Mesendoderm (in vitro differentiated cells): ENCODE results near the gene ZCCHC7.

Source experiments
- DNase-seq: peaks from one replicate; pipeline ENCODE4 v3.0.0; 2013
- H2AK5ac ChIP-seq: 2 replicates; pipeline ENCODE4 v1.6.1; 2013; ENCODE audit warnings: low read length, inconsistent platforms
- H2BK120ac ChIP-seq: 2 replicates; pipeline ENCODE4 v1.6.1; 2013; ENCODE audit warnings: low read depth, mild to moderate bottlenecking, low read length, moderate library complexity, mixed read lengths
- H2BK15ac ChIP-seq: replicated peaks from 2 replicates; pipeline ENCODE4 v1.6.1; 2013; ENCODE audit warnings: low read depth, mild to moderate bottlenecking, moderate library complexity
- H2BK5ac ChIP-seq: 2 replicates; pipeline ENCODE4 v1.6.1; 2013; ENCODE audit warnings: low read length, inconsistent platforms
- H3K18ac ChIP-seq: 2 replicates; pipeline ENCODE4 v1.6.1; 2013; ENCODE audit warnings: mild to moderate bottlenecking, low read length, mixed read lengths
- H3K23ac ChIP-seq: one replicate; pipeline ENCODE4 v1.6.1; 2013; ENCODE audit warnings: low read length
- H3K27ac ChIP-seq: 2 replicates; pipeline ENCODE4 v1.5.1; 2013; ENCODE audit warnings: low read depth, mild to moderate bottlenecking, inconsistent platforms, low read length, moderate library complexity
- H3K27me3 ChIP-seq: 2 replicates; pipeline ENCODE4 v1.6.1; 2013; ENCODE audit warnings: low read length, control low read depth, mild to moderate bottlenecking, inconsistent platforms; ENCODE audit not compliant: insufficient read depth, poor library complexity
- H3K36me3 ChIP-seq: 2 replicates; pipeline ENCODE4 v1.6.1; 2013; ENCODE audit warnings: low read length, inconsistent platforms; ENCODE audit not compliant: control insufficient read depth, insufficient read depth
- H3K4ac ChIP-seq: one replicate; pipeline ENCODE4 v1.6.1; 2013; ENCODE audit warnings: low read depth, mild to moderate bottlenecking, low read length, moderate library complexity
- H3K4me1 ChIP-seq: 2 replicates; pipeline ENCODE4 v1.6.1; 2013; ENCODE audit warnings: low read depth, low read length, inconsistent platforms; ENCODE audit not compliant: control insufficient read depth
- H3K4me2 ChIP-seq: 2 replicates; pipeline ENCODE4 v1.6.1; 2013; ENCODE audit warnings: low read length
- H3K4me3 ChIP-seq: 2 replicates; pipeline ENCODE4 v1.5.1; 2013; ENCODE audit warnings: mild to moderate bottlenecking, low read length
- H3K56ac ChIP-seq: one replicate; pipeline ENCODE4 v1.6.1; 2013; ENCODE audit warnings: low read length
- H3K79me1 ChIP-seq: 2 replicates; pipeline ENCODE4 v1.6.1; 2013; ENCODE audit warnings: low read length, inconsistent platforms
- H3K79me2 ChIP-seq: 2 replicates; pipeline ENCODE4 v1.6.1; 2013; ENCODE audit warnings: mild to moderate bottlenecking, low read length; ENCODE audit not compliant: control insufficient read depth, insufficient read depth
- H3K9ac ChIP-seq: 2 replicates; pipeline ENCODE4 v1.6.1; 2013; ENCODE audit warnings: low read length, inconsistent platforms
- H4K5ac ChIP-seq: one replicate; pipeline ENCODE4 v1.6.1; 2013; ENCODE audit warnings: low read length
- H4K8ac ChIP-seq: one replicate; pipeline ENCODE4 v1.6.1; 2013; ENCODE audit warnings: low read depth, mild to moderate bottlenecking, control low read depth, low read length, moderate library complexity
- WGBS: extraction: QIAGEN DNeasy Blood & Tissue Kit; methylation state at CpG from one replicate; pipeline ENCODE4 v1.1.7; 2013; ENCODE audit warnings: low lambda C conversion rate, missing lambda C conversion rate; ENCODE audit not compliant: insufficient coverage; ENCODE audit errors: extremely low coverage; 5-methylcytosine and 5-hydroxymethylcytosine counted together

Gene ZCCHC7

DNA sequence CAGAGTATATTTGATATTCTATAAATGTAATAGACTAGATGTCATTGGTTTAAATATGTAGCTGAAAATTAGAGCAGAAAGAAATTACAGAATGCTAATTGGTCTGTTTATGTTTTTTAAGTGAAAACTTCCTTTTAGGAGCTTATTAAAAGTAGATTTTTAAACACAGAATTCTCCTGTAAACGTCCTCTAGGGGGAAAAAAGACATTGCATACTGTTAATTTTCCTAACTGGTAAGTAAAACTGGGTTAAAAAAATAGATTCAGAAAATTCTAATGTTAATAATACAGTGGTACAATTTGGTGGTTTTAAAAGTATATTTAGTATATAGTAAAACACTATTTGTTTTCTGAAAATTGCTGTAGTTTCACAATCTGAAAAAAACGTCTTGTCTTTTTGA, 59.8 kb downstream of the ZCCHC7 start:
- H3K79me2 ChIP-seq, result no peaks in the 10 kb centered on the region
- H2BK120ac ChIP-seq, result no peak overlapping the region
- H2BK5ac ChIP-seq, result no peak overlapping the region
- no peak overlapping the region for H3K18ac ChIP-seq
- no peak overlapping the region for H3K27ac ChIP-seq
- H3K36me3 ChIP-seq, result no peaks in the 10 kb centered on the region
- no peak overlapping the region for H3K23ac ChIP-seq
- H2BK15ac ChIP-seq, result no peak overlapping the region
- H2AK5ac ChIP-seq, result no peak overlapping the region
- H3K4ac ChIP-seq, result no peak overlapping the region
- H3K56ac ChIP-seq, result no peak overlapping the region
- H3K79me1 ChIP-seq, result peaks cover 2% of the 10 kb centered on the region
- WGBS, result no CpG with 5 or more reads among the region's 2 CpGs
- no peaks in the 10 kb centered on the region for H3K27me3 ChIP-seq
- no peaks in the 10 kb centered on the region for H3K4me1 ChIP-seq
- H3K4me3 ChIP-seq, result no peak overlapping the region
- H4K5ac ChIP-seq, result no peak overlapping the region
- H4K8ac ChIP-seq, result no peak overlapping the region
- no peak overlapping the region for H3K4me2 ChIP-seq
- H3K9ac ChIP-seq, result no peak overlapping the region
- no peak for DNase-seq

DNA sequence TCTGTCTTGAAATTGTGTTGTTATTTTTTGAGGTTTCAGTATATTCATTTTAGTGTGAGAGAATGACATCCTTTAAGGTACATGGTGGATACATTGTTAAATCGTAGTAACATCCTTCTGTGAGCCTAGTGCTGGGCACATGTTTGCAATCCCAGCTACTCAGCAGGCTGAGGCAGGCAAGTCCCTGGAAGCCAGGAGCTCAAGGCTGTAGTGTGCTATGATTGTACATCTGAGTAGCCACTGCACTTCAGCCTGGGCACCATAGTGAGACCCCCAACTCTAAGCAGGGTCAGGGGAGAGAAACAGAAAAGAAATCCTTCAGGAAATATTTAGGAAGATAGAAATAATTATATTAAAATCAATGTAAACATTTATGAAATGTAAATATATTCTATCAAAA, 62.3 kb downstream of the ZCCHC7 start:
- Histone ChIP-seq H3K4me2 (no peak overlapping the region), H3K56ac (no peak overlapping the region), H3K27me3 (no peaks in the 10 kb centered on the region), H4K8ac (no peak overlapping the region), H3K79me2 (no peaks in the 10 kb centered on the region), H3K79me1 (peaks cover 2% of the 10 kb centered on the region), H4K5ac (no peak overlapping the region), H3K9ac (no peak overlapping the region), H3K36me3 (no peaks in the 10 kb centered on the region), H2BK120ac (no peak overlapping the region), H3K4me3 (no peak overlapping the region), H2AK5ac (no peak overlapping the region), H3K4me1 (no peaks in the 10 kb centered on the region), H3K23ac (no peak overlapping the region), H3K18ac (no peak overlapping the region), H2BK5ac (no peak overlapping the region), H3K27ac (no peak overlapping the region), H3K4ac (no peak overlapping the region), H2BK15ac (no peak overlapping the region)
- WGBS, result no CpG with 5 or more reads among the region's 1 CpG
- DNase-seq, result no peak

DNA sequence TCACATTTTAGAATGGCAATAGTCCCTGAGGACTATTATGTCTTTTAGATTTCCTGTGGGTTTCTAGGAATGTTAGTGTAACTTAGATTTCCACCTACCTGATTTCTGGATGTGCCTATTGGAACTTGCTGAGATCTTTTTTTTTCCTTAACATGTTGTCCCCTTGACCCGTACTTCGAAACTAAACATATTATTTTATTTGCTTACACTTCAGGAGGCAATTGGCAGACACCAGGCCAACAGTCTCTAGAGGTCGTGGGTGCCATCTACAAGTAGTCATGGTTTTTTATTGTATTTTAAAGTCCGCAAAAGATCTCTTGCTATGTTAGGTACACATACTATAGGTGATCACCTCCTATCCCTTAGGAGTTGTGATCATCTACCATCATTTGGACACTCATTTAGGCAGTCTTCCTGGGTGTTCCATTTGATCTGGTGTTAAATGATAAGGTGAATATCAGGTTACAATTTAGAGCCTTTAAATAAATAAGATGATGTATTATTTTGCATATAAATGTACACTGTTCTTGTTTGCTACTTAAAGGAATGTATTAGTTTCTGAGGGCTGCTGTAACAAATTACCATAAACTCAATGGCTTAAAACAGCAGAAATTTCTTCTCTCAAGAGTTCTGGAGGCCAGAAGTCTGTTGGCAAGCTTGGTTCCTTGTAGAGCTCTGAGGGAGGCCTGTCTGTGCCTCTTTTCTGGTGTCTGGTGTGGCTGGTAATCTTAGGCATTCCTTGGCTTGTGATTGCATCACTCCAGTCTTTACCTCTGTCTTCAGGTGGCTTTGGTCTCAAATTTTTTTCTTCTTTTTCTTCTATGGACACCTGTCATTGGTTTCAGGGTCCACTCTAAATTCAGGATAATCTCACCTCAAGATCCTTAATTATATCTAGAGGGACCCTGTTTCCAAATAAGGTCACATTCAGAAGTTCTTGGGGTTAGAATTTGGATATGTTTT, 64.8 kb downstream of the ZCCHC7 start:
- Histone ChIP-seq H3K4ac (no peak overlapping the region), H3K36me3 (no peaks in the 10 kb centered on the region), H4K5ac (no peak overlapping the region), H3K18ac (no peak overlapping the region), H3K4me2 (no peak overlapping the region), H2AK5ac (no peak overlapping the region), H3K79me1 (peaks cover 2% of the 10 kb centered on the region), H3K9ac (no peak overlapping the region), H2BK5ac (no peak overlapping the region), H3K27ac (no peak overlapping the region), H3K27me3 (no peaks in the 10 kb centered on the region), H3K56ac (no peak overlapping the region), H3K79me2 (no peaks in the 10 kb centered on the region), H3K4me1 (no peaks in the 10 kb centered on the region), H3K23ac (no peak overlapping the region), H3K4me3 (no peak overlapping the region), H2BK120ac (no peak overlapping the region), H4K8ac (no peak overlapping the region), H2BK15ac (no peak overlapping the region)
- WGBS, result no CpG with 5 or more reads among the region's 4 CpGs
- peak; percentile 59 for DNase-seq

DNA sequence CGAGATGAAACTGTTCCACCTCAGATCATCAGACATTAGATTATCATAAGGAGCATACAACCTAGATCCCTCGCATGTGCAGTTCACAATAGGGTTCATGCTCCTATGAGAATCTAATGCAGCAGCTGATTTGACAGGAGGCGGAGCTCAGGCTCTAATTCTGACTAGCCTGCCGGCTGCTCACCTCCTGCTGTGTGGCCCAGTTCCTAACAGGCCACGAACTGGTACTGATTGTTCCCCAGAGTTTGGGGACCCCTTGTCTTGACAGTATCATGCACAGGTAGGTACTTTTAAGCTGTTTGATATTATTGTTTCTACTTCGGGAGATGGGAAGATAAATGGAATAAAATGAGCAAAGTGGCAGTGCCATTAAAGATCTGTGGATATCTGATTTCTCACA, 66.9 kb downstream of the ZCCHC7 start:
- no peak overlapping the region for H2BK5ac ChIP-seq
- H2AK5ac ChIP-seq, result no peak overlapping the region
- no peak overlapping the region for H2BK120ac ChIP-seq
- no peak overlapping the region for H3K4ac ChIP-seq
- no peak overlapping the region for H4K5ac ChIP-seq
- H3K4me1 ChIP-seq, result no peaks in the 10 kb centered on the region
- no peak overlapping the region for H3K27ac ChIP-seq
- H4K8ac ChIP-seq, result no peak overlapping the region
- no peak overlapping the region for H3K4me2 ChIP-seq
- H2BK15ac ChIP-seq, result no peak overlapping the region
- no peaks in the 10 kb centered on the region for H3K79me2 ChIP-seq
- H3K79me1 ChIP-seq, result no peaks in the 10 kb centered on the region
- no peak overlapping the region for H3K4me3 ChIP-seq
- H3K18ac ChIP-seq, result no peak overlapping the region
- DNase-seq, result no peak
- H3K56ac ChIP-seq, result no peak overlapping the region
- H3K27me3 ChIP-seq, result no peaks in the 10 kb centered on the region
- H3K36me3 ChIP-seq, result no peaks in the 10 kb centered on the region
- WGBS, result no CpG with 5 or more reads among the region's 6 CpGs
- H3K9ac ChIP-seq, result no peak overlapping the region
- no peak overlapping the region for H3K23ac ChIP-seq

DNA sequence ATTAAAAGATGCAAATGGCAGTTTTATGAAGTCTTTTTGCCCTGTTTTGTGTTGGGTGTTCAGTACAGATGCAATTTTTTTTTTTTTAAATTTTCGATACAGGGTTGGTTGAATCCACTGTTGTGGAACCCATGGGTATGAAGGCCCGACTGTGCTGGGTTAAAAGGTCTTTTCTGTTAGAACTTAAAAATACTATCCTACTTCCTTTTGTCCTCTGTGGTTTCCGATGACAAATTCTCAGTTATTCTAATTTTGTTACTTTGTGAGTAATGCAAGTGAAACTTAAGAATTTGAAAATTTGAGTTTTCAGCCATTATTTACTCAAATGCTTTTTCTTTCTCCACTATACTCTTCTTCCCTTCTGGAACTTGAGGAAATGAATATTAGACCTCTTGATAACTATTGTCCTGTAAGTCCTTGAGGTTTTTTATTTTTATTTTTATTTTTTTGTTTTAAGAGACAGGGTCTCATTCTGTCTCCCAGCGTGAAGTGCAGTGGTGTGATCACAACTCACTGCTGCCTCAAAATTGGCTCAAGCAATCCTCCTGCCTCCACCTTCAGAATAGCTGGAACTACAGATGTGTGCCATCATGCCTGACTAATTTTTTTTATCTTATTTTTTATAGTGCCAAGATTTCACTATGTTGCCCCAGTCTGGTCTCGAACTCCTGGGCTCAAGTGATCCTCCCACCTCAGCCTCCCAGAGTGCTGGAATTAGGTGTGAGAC, 67.5 kb downstream of the ZCCHC7 start:
- Histone ChIP-seq H2BK15ac (no peak overlapping the region), H2AK5ac (no peak overlapping the region), H3K4me2 (no peak overlapping the region), H3K79me1 (no peaks in the 10 kb centered on the region), H3K23ac (no peak overlapping the region), H3K18ac (no peak overlapping the region), H4K8ac (no peak overlapping the region), H2BK120ac (no peak overlapping the region), H3K27ac (no peak overlapping the region), H3K27me3 (no peaks in the 10 kb centered on the region), H2BK5ac (no peak overlapping the region), H3K4ac (no peak overlapping the region), H3K9ac (no peak overlapping the region), H3K79me2 (no peaks in the 10 kb centered on the region), H3K4me3 (no peak overlapping the region), H3K36me3 (no peaks in the 10 kb centered on the region), H4K5ac (no peak overlapping the region), H3K56ac (no peak overlapping the region), H3K4me1 (no peaks in the 10 kb centered on the region)
- DNase-seq, result no peak
- no CpG with 5 or more reads among the region's 5 CpGs for WGBS
